Islet of Langerhans (tissue), 1 donor: Measurements from ENCODE around the gene TTC29.
"Not testable (repeated sequence)": the region's sequence is repeated elsewhere in the genome, so short reads cannot be mapped to it uniquely, and the experiment has no call there.

Experiments used
- FAIRE-seq: peaks from one replicate; lab custom pipeline; 2011; peaks lifted over from hg19 to GRCh38; lab: Jason Lieb, UNC

TTC29 gene

GRCh38 chr4:146674829-146675570 lies 270.7 kb downstream of the TTC29 start:
- FAIRE-seq, result no peak

GRCh38 chr4:146663968-146664311 lies 281.7 kb downstream of the TTC29 start:
- not testable (repeated sequence) for FAIRE-seq

- FAIRE-seq, result no peak
Observed at GRCh38 chr4:146661367-146661766, 284.3 kb downstream of the TTC29 start.
